Stimulated activated CD8-positive, alpha-beta memory T cell treated with anti-CD3 and anti-CD28 coated beads, Interleukin-12 subunit alpha, Interleukin-12 subunit beta, amount 100 ng/mL, for 24 hours (primary cell): ENCODE results near the gene NMRK1.
A peak's percentile ranks its signal among the peaks of the same experiment; 100 is the strongest.

ENCODE experiments used
- DNase-seq: peaks from one replicate; pipeline ENCODE4 v3.0.0-alpha.2; 2020; ENCODE audit errors: extremely low read depth

NMRK1 gene

DNA sequence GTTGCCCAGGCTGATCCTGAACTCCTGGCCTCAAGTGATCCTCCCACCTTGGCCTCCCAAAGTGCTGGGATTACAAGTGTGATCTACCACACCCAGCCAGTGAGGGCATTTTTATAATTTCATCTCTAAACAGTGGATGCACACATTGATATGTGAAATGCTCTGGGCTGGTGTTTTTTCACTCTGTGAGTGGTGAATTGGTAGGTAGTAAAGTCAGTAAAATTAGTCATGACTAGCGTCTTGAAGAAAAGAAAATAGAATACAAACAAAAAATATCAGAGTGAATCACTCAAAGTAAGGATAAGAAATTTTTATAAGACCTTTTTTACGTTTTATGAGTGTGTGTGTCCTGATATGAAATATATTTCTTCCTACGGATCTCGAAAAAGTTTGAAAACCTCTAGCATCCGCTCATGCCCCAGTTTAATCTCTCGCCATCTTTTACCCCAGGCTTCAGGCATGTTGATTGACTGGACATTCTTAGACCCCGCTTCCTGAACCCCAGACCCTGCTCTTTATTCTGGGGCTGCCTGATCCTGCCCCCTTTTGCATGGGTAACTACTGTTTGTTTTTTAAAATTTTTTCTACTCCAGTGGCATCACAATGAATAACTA, 14.3 kb upstream of the NMRK1 start:
- DNase-seq = no peak

- no peak for DNase-seq
Observed at GRCh38 chr9:75101004-75101588, 13.1 kb upstream of the NMRK1 start.

- DNase-seq = no peak
Observed at GRCh38 chr9:75096796-75097195, 8.8 kb upstream of the NMRK1 start.

GRCh38 chr9:75092766-75093165, 4.8 kb upstream of the NMRK1 start:
- no peak for DNase-seq

GRCh38 chr9:75090579-75090978, 2.6 kb upstream of the NMRK1 start:
- no peak for DNase-seq

GRCh38 chr9:75089373-75089766, 1.4 kb upstream of the NMRK1 start:
- DNase-seq = no peak

- DNase-seq = no peak
Observed at GRCh38 chr9:75088646-75089372, 854 bp upstream of the NMRK1 start.

DNA sequence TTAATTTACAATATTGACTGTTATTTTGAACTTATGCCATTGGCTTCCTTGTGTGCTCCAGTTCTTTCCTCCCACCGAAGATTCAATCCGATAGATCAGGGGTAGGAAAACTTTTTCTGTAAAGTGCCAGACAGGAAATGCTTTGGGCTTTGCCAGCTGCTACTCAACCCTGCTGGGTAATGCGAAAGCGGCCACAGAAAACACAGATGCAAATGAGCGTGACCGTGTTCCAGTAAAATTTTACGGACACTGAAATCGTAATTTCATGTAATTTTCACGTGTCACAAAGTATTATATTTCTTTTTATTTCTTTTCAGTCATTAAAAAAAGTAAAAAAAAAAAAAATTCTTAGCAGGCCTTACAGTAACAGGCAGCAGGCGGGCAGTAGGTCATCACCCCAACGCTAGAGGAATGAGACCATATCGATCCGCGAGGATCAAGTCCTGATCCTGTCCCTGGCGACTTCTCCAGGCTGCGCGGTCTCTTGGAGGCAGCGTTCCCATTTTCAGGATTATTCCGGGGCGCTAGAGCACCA, 599 bp downstream of the NMRK1 start:
- no peak for DNase-seq

DNA sequence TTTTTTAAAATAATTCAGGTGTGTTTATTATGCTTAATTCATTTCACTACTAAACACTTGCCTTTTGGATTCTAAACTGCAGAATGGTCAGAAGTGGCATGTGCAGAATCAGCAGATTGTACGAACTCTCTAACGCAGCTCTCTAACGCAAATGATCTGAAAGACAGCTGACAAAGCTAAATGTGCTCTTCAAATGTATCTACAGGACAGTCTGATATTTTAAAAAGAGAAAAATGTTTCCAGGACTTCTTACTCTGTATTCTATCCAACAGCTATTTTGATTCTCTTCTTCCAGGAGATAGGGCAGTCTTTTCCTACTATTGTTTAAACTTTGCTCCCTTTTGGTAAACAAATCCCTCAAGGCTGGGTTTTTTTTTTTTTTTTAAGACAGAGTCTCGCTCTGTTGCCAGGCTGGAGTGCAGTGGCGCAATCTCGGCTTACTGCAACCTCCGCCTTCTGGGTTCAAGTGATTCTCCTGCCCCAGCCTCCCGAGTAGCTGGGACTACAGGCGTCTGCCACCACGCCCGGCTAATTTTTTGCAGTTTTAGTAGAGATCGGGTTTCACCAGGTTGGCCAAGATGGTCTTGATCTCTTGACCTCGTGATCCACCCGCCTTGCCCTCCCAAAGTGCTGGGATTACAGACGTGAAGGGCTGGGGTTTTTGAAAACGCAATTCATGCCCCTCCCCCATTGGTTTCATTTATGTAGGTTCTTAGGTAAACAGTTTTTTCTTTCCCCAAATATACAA, 1.2 kb downstream of the NMRK1 start:
- no peak for DNase-seq

DNA sequence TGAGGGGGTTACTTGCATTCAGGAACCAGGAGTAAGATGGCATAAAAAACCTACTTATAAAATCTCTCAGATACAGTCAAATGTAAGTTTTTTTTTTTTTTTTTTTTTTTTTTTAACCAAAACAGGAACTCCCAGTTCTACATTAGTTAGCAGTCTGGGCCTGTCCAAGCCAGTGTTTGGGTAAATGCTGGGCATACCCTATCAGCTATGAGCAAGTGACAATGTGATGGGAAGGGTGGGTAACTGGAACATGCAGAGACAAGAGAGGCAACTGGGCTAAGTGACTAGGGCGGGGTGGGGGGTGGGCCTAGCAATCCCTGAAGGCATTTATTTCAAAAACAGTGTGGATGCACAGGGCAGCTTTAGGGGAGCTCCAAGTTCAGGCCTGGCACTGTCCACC, 2.3 kb downstream of the NMRK1 start:
- DNase-seq = no peak

- no peak for DNase-seq
Observed at GRCh38 chr9:75084081-75084672, 3.8 kb downstream of the NMRK1 start.

- DNase-seq = no peak
Observed at GRCh38 chr9:75083188-75083970, 4.6 kb downstream of the NMRK1 start.

GRCh38 chr9:75081632-75082031, 6.3 kb downstream of the NMRK1 start:
- DNase-seq = no peak

- no peak for DNase-seq
Observed at GRCh38 chr9:75072895-75073294, 15.1 kb downstream of the NMRK1 start.

DNA sequence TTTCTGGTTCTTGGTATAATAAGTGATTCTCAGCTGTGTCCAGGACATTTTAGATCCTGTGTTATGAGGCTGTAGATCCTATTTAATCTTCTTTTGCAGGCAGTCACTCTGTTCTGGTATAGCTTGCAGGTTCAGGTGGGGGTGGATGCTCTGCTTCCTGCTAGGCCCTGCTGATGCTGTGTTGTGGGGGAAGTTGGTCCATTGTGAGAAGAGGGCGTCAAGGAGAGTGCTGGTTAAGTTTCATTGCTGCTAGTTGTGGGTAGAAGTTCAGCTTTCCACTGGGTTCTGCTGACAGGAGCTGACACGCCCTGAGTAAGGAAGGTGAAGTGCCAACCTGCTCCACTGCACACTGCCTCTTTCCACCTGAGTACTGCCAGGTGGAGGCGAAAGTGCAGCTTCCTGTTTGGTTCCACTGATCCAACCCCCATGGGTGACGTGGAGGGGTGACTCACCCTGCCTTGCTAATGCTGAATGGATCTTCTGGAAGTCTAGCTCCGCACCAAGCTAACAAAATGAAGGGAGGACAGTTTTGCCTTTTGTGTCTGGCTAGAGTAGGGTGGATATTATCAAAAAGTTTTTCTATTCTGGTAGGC, 16.3 kb downstream of the NMRK1 start:
- peak; percentile 22 for DNase-seq

DNA sequence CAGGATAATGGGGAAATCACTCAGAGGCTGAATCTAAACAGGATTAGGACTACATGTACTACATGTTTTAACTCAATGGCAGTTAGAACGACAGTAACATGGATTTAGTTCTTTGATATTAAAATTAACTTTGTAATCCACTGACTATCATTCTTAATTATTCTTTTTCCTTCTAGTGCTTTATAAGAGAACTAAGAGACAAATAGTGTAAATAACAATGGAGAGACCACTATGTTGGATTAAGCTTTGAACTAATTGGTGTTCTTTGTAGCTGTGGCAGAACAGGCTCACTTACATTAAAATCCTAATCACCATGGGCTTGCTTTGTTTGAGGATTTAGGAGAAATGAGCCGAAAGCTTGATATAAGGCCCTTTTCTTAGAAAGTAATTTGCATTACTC, 18.8 kb downstream of the NMRK1 start:
- no peak for DNase-seq

- no peak for DNase-seq
Observed at GRCh38 chr9:75067894-75068293, 20.1 kb downstream of the NMRK1 start.

- no peak for DNase-seq
Observed at GRCh38 chr9:75065510-75065909, 22.4 kb downstream of the NMRK1 start.

DNA sequence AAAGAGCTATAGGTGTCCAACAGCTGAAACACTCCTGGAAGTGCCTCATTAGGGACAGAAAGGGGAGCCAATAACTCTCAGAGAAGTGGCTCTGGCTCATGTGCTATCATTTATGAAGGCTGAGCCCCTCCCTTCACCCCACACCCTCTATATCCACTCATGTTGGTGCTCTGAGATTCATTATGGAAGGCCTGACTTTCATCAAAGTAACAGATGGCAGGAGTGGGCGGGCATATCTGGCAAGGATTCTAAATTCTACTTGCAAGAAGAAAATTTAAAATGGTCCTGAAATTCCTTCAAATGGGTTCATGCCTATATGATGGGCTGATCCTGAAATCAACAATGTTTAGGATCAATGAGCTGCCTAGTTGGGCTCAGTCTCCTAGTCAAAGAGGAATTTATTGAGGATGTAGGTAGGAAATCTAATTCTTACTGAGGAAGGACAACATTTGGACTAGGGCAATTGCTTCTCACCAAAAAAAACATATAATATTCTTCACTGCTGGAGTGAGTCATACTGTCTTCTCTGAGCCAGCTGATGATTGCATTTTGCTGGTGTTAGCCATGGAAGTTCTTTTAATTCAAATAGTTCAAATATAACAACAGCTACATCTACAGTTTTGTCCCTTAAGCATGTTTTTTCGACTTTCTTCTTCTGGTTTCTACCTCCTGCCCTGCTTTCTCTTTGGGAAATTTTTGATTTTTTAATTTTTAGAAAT, 23.5 kb downstream of the NMRK1 start:
- DNase-seq = no peak
